Measurements from ENCODE around the gene MMRN2. TPM values are rescaled to one million over a fixed set of nuclear protein-coding genes. Genes with fewer than 3 reads are reported as not detected.
A peak's percentile ranks its signal among the peaks of the same experiment; 100 is the strongest.

MMRN2 gene
- total RNA-seq, 2 experiments from 2014 or later = not detected

- no peaks in the 10 kb centered on the region for H3K9me2 ChIP-seq (ENCODE audit: insufficient read depth, low read length)
- no peak overlapping the region for H3K27ac ChIP-seq (ENCODE audit: low read depth, low read length, poor library complexity, severe bottlenecking)
- no TSS peak for BruUV-seq (replicated peaks)
- no peaks in the 10 kb centered on the region for H4K20me1 ChIP-seq (ENCODE audit: insufficient read depth, low read length)
- no peak overlapping the region for H2AFZ ChIP-seq (ENCODE audit: low read length)
- intact Hi-C loops (cut with micrococcal nuclease; ENCODE audit: unreplicated experiment) = no loop called here
- no peak overlapping the region for H3K4me3 ChIP-seq (ENCODE audit: low read depth, low read length, poor library complexity, severe bottlenecking)
- H3K9me3 ChIP-seq (ENCODE audit: low read length) = no peaks in the 10 kb centered on the region
- no peak for TF ChIP-seq CTCF (conservative IDR thresholded peaks at IDR 0.05; ENCODE audit: low read length)
- TF ChIP-seq EZH2phosphoT487 (IDR thresholded peaks at IDR 0.05; ENCODE audit: borderline replicate concordance, low read depth, low read length) = no peak
- DNase-seq (ENCODE audit: low spot score) = no peak
- H3K36me3 ChIP-seq (ENCODE audit: insufficient read depth, low read length) = no peaks in the 10 kb centered on the region
- no peaks in the 10 kb centered on the region for H3K4me1 ChIP-seq (ENCODE audit: insufficient read depth, low read length, poor library complexity, severe bottlenecking)
- no peaks in the 10 kb centered on the region for H3K79me2 ChIP-seq (ENCODE audit: insufficient read depth, low read depth, low read length)
- CTCF ChIA-PET (ENCODE audit: unreplicated experiment) = no interaction called here
- no peak overlapping the region for H3K4me2 ChIP-seq (ENCODE audit: low read length)
- POLR2A ChIA-PET = interaction anchor here (0.6 kb wide), 1 partner anchor 15 kb away, joined by 3 read pairs; no protein-coding TSS in a partner anchor
Observed at GRCh38 chr10:86900955-86901354, 56.5 kb downstream of the MMRN2 start.

- Histone ChIP-seq H3K36me3 (ENCODE audit: insufficient read depth, low read length) (no peaks in the 10 kb centered on the region), H3K27ac (ENCODE audit: low read depth, low read length, poor library complexity, severe bottlenecking) (no peak overlapping the region), H3K79me2 (ENCODE audit: insufficient read depth, low read depth, low read length) (no peaks in the 10 kb centered on the region), H3K4me2 (ENCODE audit: low read length) (no peak overlapping the region), H3K4me3 (ENCODE audit: low read depth, low read length, poor library complexity, severe bottlenecking) (no peak overlapping the region), H3K9me2 (ENCODE audit: insufficient read depth, low read length) (no peaks in the 10 kb centered on the region), H3K9me3 (ENCODE audit: low read length) (no peaks in the 10 kb centered on the region), H3K4me1 (ENCODE audit: insufficient read depth, low read length, poor library complexity, severe bottlenecking) (no peaks in the 10 kb centered on the region), H2AFZ (ENCODE audit: low read length) (no peak overlapping the region), H4K20me1 (ENCODE audit: insufficient read depth, low read length) (no peaks in the 10 kb centered on the region)
- POLR2A ChIA-PET = no interaction called here
- intact Hi-C loops (cut with micrococcal nuclease; ENCODE audit: unreplicated experiment) = loop anchor here (2.0 kb wide), 1 partner anchor 211 kb away; no protein-coding TSS in a partner anchor
- peak; percentile 33 for DNase-seq (ENCODE audit: low spot score)
- CTCF ChIA-PET (ENCODE audit: unreplicated experiment) = no interaction called here
- BruUV-seq (replicated peaks) = no TSS peak
- TF ChIP-seq EZH2phosphoT487 (IDR thresholded peaks at IDR 0.05; ENCODE audit: borderline replicate concordance, low read depth, low read length) = no peak
- TF ChIP-seq CTCF (conservative IDR thresholded peaks at IDR 0.05; ENCODE audit: low read length) = peak; percentile 76; the same call in 1 of the 2 replicates
Observed at GRCh38 chr10:86899670-86900276, 57.6 kb downstream of the MMRN2 start.

- H4K20me1 ChIP-seq (ENCODE audit: insufficient read depth, low read length) = no peaks in the 10 kb centered on the region
- BruUV-seq (replicated peaks) = no TSS peak
- no peak overlapping the region for H2AFZ ChIP-seq (ENCODE audit: low read length)
- H3K4me1 ChIP-seq (ENCODE audit: insufficient read depth, low read length, poor library complexity, severe bottlenecking) = no peaks in the 10 kb centered on the region
- no peaks in the 10 kb centered on the region for H3K9me2 ChIP-seq (ENCODE audit: insufficient read depth, low read length)
- no peaks in the 10 kb centered on the region for H3K36me3 ChIP-seq (ENCODE audit: insufficient read depth, low read length)
- DNase-seq (ENCODE audit: low spot score) = no peak
- TF ChIP-seq CTCF (conservative IDR thresholded peaks at IDR 0.05; ENCODE audit: low read length) (no peak), EZH2phosphoT487 (IDR thresholded peaks at IDR 0.05; ENCODE audit: borderline replicate concordance, low read depth, low read length) (no peak)
- no peak overlapping the region for H3K4me2 ChIP-seq (ENCODE audit: low read length)
- no peak overlapping the region for H3K27ac ChIP-seq (ENCODE audit: low read depth, low read length, poor library complexity, severe bottlenecking)
- H3K79me2 ChIP-seq (ENCODE audit: insufficient read depth, low read depth, low read length) = no peaks in the 10 kb centered on the region
- ChIA-PET CTCF (ENCODE audit: unreplicated experiment) (no interaction called here), POLR2A (no interaction called here)
- no peaks in the 10 kb centered on the region for H3K9me3 ChIP-seq (ENCODE audit: low read length)
- intact Hi-C loops (cut with micrococcal nuclease; ENCODE audit: unreplicated experiment) = loop anchor here (2.0 kb wide), 1 partner anchor 210 kb away; no protein-coding TSS in a partner anchor
- no peak overlapping the region for H3K4me3 ChIP-seq (ENCODE audit: low read depth, low read length, poor library complexity, severe bottlenecking)
Observed at GRCh38 chr10:86899132-86899531, 58.3 kb downstream of the MMRN2 start.

All from OCI-LY7 (cell line).